NCI-H2196 treated with DMSO at 0.1 percent for 48 hours (cell line): ENCODE data around the gene BATF2.
"Not testable (repeated sequence)": the region's sequence is repeated elsewhere in the genome, so short reads cannot be mapped to it uniquely, and the experiment has no call there.

Source experiments
- DNase-seq: peaks from one replicate; lab custom pipeline; 2025; ENCODE audit not compliant: unreplicated experiment; lab: John Stamatoyannopoulos, UW

The BATF2 gene, protein sequence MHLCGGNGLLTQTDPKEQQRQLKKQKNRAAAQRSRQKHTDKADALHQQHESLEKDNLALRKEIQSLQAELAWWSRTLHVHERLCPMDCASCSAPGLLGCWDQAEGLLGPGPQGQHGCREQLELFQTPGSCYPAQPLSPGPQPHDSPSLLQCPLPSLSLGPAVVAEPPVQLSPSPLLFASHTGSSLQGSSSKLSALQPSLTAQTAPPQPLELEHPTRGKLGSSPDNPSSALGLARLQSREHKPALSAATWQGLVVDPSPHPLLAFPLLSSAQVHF

DNA sequence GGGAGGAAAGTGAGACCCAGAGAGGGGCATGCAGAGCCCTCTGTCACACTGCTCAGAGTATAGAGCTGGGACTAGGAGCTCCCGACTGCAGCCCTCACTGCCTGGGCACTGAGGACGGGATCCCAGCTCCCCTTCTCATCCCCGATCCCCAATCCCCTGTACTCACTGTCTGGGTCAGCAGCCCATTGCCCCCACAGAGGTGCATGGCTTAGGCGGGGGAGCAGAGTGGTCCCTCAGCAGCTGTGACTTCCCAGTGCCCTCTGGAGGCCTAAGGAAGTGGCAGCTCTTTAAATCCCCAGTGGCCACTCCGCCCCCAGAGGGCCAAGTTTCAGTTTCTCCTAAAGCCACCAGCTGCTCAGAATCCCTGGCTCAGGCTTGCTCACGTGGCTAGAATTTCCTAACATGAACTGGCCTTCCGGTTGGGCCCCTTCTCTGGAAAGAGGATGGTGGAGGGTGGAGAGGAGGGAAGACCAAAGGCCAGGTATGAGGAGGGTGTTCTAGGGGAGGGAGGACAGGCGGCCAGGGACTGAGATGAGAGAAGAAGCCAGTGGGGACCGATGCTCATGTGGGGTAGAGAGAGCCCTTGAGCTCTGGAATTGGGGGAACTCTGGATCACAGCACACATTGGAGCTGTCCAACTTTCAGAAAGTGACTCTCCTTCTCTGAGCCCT is at the start of gene BATF2:
BATF2 (minus strand) TSS at position 262 of the 671 bp plus-strand sequence; CDS start at position 205, 57 bp downstream.
- DNase-seq: peak; percentile 93

DNA sequence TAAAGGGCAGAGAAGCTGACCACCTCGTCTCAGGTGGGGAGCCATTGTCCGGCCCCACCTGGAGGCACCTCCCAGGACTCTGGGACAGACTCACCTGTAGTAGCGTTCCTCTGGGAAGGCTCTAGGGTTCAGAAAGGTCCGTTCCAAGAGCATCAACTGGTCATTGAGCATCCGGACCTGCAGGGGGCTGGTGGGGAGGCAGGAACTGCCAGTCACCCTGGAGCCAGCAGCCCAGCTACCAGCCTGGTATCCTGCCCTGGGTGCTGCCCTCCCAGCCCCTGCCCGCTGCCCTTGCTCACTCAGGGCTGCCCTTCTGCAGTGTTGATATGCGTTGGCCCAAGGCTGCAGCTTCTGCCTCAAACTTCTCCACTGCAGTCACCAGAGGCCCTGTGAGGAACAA is 49.0 kb upstream of the BATF2 start:
- no peak for DNase-seq

DNA sequence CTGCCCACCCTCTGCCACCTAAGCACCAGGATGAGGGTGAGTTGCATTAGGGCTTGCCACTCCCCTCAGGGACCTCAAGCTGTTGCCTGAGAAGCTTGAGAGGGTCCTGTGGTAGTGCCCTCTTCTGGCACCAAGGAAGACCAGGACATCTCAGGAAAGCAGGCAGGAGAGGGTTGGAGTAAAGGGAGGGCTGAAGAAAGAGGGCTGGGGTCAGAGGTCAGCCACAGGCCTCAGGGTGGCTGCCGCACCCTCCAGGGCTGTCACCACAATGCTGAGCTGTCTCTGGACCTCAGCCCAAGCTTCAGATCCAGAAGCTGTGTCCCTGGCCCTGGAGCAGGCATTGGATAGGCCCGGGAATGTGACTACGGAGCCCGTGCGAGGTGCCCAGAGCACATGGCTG is 48.3 kb upstream of the BATF2 start:
- DNase-seq: no peak

DNA sequence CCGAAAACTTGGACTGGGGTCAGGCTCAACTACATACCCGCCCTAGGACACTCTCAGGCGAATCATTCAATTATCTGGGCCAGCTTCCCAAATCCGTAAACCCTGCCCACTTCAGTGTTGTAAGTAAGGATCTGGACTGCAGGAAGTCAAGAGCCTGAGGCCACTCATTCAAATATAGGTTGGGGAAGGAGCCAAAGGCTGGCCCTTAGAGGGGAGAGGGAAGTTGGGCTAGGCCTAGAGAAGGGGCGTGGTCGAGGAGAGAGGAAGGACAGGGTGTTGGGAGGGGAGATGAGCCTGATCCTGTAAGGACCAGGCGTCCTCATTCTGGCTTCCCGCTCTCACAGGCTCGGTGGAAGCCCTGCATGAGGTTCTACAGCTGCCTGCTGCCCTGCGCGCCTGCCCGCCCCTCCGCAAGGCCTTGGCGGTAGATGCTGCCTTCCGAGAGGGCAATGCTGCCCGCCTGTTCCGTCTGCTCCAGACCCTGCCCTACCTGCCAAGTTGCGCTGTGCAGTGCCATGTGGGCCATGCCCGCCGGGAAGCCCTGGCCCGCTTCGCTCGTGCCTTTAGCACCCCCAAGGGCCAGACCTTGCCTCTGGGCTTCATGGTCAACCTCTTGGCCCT is 47.2 kb upstream of the BATF2 start:
- DNase-seq: no peak

DNA sequence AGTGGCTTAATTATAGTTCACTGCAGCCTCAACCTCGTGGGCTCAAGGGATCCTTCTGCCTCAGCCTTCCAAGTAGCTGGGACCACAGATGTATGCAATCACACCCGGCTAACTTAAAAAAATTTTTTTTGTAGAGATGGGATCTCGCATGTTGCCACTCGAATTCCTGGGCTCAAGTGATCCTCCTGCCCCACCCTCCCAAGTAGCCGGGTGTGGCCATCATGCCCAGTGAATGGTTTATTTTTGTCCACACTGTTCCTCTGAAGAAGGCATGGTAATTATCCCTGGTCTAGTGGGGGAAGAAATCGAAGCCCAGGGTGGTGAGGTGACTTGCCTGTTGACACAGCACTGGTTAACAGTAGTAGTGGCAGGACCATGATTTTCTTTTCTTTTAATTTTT is 46.1 kb upstream of the BATF2 start:
- DNase-seq: no peak

DNA sequence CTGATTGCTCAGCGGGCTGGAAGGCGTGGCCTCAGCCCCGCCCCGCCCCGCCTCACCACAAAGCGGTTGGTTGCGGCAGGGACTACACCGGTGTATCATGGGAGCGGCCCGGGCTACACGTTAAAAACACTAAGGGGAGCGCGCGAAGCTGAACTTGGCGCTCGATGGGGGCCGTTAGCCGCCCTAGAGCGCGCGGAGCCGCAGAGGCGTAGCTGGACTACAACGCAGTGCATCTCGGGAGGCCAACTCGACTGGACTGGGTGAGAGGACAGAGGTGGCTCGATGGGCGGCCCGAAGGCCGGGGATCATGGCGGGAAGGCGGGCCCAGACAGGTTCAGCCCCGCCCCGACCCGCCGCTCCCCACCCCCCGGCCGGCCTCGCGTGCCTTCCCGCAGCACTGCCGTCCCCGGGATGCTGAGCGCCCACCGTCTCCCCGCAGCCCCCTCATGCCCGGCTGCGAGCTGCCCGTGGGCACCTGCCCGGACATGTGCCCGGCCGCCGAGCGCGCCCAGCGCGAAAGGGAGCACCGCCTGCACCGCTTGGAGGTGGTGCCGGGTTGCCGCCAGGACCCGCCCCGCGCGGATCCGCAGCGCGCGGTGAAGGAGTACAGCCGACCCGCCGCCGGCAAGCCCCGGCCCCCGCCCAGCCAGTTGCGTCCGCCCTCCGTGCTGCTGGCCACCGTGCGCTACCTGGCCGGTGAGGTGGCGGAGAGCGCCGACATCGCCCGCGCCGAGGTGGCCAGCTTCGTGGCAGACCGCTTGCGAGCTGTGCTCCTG is 44.3 kb upstream of the BATF2 start, which contains the start of gene SAC3D1:
SAC3D1 (plus strand) TSS at position 364 of the 776 bp plus-strand sequence; CDS start at position 447, 83 bp downstream.
- peak; percentile 95 for DNase-seq

DNA sequence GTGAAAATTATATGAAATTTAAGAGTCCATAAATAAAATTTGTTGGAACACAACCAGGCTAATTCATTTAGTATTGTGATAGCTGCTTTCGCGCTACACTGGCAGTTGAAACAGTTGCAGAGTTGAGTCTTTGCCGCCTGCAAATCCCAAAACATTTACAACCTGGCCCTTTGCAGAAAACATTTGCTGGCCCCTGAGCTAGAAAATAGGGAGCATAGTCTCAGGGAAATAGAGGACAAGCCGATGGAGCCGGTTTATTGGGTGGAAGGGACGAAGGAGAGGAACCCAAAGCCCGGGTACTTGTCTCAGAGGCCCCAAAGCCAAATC is 43.7 kb upstream of the BATF2 start:
- DNase-seq: no peak

DNA sequence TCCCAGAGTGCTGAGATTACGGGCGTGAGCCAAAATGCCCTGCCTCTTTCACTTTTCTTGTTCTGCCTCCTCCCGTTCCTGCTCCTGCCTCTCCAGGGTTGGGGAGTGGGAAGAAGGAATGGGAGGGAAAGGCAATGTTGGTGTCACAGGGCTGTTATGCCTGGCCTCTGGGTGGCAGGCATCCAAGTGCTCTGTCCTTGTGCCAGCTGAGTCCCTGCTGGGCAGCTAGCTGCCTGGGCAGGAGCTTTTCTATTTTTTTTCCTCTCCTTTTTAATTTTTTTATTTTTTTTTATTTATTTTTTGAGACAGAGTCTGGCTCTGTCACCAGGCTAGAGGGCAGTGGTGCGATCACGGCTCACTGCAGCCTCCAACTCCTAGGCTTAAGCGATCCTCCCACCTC is 40.2 kb upstream of the BATF2 start:
- peak; percentile 29 for DNase-seq

DNA sequence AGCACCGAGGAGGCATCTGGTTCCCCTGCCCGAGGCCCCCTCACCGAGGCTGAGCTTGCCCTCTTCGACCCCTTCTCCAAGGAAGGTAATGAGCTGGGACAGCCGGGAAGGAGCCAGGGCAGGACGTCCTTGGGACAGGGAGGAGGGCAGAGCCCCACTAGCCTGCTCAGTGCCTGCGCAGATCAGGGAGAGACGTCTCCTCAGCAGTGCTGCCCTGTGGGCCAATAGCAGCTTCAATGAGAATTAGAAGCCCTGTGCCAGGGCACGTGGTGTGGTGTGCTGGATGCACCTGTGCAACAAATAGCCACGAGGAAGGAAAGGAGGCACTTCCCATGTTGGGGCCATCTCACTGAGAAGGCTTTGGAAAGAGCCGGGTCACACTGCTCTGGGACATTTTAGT is 38.8 kb upstream of the BATF2 start:
- no peak for DNase-seq

DNA sequence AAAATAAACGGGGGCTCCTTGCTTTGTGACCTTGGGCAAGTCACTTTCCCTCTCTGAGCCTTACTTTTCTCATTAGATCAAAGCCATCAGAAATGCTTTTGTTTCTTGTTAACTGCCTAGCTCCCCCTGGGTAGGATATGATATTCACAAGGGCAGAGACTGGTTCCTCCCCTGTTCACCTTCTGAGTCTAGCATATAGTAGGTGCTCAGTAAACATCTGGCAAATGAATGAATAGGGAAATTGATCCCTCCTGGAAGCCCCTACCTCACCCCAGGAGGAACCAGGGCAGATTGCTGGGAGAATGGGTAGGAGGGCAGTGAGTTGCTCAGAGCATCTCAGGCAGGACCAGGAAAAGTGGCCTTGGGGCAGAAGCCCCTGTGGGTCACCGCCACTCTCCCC is 37.7 kb upstream of the BATF2 start:
- DNase-seq: no peak

DNA sequence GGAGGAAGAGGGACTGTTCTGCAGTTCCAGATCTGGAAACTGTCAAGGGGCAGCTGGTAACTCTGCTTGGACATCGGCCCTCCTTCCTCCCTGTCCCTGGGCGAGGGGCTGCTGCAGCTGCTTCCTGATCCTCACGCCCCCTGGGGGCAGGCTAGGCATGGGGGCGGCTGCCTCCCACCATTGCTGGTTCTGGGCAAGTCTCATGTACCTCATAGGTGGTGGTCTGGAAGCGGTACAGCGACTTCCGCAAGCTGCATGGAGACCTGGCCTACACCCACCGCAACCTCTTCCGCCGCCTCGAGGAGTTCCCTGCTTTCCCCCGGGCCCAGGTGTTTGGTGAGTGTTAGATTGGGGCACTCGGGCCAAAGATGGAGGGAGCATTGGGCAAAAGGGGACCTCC is 35.4 kb upstream of the BATF2 start:
- DNase-seq: no peak

DNA sequence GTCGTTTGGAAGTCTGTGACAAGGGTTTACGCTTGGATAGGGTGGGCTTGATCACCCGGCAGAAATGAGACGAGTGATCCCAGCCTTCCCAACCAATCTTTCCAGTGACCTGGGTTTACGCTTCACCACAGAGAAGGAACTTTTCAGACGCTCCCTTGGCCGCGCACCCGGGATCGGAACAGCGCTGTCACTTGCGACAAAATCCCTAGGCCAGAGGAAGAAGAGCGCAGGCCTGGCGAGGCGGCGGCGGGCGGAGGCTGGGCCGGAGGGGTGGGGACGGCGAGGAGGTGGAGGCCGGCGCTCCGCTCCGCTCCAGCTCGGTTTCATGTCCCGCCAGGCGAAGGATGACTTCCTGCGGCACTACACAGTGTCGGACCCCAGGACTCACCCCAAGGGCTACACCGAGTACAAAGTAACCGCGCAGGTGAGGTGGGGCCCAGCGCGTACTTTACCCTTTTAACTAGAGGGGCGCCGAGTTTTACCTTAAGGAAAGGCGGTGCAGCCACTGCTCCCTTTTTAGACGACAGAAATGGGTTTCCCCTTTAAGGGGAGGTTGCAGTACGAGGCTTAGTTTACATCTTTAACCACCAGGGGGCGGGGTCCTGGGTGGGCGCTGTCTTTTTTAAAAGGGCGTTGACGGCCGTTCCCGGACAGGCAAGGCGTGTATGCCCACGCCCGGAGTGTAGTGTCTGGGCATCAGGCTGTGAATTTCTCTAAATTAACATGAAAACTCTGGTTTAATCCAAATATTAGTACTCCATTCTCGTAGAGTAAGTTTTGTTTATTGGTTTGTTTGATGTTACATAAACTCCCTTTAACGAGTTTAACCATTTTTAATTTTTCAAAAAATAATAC is 30.7 kb upstream of the BATF2 start, which contains the start of gene SNX15:
SNX15 (plus strand) TSS at position 227 of the 855 bp plus-strand sequence; CDS start at position 326, 99 bp downstream.
- peak; percentile 97 for DNase-seq

DNA sequence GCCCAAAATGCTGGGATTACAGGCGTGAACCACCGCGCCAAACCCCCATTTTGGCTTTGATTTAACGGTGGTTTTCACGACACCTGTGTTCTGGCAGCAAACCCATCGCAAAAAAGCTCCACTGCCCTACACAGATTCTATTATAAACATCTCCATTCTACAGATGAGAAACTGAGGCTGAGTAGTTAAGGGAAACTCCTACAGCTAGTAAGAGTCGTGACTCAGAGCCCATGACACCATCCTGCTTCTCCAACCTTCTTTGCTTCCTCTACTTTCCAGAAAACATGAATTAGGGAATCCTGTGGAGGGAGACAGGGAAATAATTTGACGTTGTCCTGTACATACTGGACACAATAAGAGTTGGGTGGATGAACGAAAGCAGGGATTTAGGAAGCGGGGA is 30.0 kb upstream of the BATF2 start:
- no peak for DNase-seq

DNA sequence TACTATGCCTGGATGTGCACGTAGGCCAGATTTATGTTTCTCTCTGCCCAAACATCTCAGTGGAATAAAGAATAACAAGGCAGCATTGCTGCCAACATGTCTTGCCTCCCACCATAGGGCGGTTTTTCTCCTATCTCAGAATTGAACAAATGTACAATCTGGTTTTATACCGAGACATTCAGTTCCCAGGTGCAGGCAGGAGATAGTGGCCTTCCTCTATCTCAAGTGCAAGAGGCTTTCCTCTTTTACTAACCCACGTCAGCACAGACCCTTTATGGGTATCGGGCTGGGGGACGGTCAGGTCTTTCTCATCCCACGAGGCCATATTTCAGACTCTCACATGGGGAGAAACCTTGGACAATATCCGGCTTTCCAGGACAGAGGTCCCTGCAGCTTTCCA is 26.7 kb upstream of the BATF2 start:
- DNase-seq: not testable (repeated sequence)

DNA sequence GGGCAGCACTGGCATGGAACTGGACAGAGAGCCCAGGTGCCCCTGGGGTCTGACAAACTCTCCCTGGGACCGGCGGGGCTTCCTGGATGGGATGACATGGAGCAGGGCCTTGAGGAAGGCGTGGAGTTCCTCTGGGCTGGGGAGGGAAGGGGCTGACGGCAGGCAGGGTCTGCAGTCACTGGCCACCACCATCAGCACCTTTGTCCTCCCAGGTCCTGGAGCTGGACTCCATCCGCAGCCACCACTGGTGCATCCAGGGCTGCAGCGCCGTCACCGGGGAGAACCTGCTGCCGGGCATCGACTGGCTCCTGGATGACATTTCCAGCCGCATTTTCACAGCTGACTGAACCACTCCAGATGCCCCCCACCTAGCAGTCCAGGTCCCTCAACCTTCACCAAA is 24.7 kb upstream of the BATF2 start:
- no peak for DNase-seq

DNA sequence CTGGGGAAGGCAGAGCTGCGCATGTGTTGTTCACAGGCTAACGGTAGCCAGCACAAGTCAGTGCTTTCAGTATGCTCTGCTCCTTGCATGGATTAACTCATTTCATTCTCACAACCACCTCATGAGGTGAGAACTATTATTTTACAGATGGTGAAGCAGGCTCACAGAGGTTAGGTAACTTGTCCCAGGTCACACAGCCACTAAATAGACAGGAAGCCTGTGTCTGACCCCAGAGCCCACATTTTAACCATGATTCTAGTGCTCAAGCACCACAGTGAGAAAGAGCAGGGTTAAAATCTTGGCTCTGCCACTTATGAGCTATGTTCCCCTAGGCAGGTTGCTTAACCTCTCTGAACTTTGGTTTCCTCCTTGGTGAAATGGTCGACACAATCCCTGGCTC is 24.2 kb upstream of the BATF2 start:
- no peak for DNase-seq

DNA sequence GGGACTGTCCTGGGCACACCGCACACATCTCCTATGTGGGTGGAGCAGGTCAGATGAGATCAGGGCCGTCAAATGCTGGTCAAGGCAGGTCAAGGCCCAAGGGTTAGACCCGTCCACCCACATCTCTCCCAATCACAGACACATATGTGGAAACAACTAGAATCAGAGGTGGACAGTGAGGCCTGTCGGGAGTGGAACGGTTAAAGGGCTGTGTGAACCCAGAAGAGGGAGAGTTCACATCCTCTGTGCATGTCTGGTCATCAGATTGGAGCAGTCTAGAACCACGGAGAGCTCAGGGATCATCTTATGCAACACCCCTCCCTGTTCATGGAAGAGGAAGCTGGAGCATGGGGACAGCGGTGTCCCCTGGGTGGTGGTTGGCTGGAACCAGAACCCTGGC is 23.1 kb upstream of the BATF2 start:
- no peak for DNase-seq

DNA sequence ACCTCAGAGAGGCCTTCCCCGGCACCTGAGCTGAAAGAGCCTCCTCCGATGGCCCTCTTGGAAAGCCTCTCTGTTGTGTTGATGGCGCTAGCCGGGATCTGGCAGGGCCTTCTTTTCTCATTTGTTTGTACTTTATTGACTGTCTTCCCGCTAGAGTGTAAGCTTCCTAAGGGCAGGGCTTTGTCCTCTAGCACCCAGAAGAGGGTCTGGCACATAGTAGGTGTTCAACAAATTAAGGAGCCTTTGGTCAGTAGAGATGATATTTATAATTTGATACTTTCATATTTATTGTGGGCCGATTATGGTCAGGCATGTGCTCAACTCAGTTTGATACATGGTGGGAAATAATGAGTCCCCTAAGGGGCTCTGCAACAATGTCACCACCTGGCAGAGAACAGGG is 21.2 kb upstream of the BATF2 start:
- DNase-seq: no peak

DNA sequence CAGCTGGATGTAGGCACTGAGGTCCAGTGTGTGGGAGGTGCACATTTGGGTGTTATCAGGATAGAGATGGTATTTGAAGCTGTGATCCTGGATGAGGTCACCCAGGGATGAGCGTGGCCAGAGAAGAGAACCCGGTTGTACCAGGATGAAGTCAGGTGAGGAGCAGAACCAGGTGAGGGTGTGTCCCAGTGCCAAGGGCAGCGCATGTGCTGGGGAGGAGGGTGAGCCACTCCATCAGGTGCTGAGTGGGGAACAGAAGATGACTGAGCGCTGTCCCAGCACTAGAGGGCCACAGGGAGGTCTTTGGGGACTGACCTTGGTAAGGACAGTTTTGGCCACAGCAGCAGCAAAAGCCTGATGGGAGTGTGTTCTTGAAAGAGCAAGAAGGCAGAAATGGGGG is 19.9 kb upstream of the BATF2 start:
- no peak for DNase-seq

DNA sequence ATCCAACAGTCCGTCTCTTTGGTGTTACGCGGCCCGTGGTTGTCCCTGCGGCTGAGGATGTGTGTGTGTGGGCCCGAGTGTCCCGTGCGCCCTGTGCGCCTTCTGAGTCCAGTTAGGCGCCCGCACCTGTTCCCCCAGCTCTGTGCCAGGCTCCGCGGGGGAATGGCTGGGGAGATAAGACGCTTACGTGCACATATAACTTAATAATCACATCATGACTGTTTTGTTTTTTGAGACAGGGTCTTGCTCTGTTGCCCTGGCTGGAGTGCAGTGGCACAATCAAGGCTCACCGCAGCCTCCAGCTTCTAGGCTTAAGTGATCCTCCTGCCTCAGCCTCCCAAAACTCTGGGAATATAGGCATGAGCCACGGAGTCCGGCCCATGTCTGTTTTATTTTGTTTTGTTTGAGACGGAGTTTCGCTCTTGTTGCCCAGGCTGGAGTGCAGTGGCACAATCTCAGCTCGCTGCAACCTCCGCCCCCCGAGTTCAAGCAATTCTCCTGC is 18.0 kb upstream of the BATF2 start:
- no peak for DNase-seq
